Right lobe of liver (tissue), 4 donors: ENCODE results near the gene NOVA2.

Experiments used
- CTCF ChIP-seq, 4 donors: fragments of 200-600 bp in 3 of 4; fragments of 450-650 bp in 1 of 4; IDR thresholded peaks; one replicate each; pipeline versions ENCODE4 v1.5.1 to v1.8.0; 2016 to 2022; ENCODE audit warnings: antibody characterized with exemption in 4 of 4, mild to moderate bottlenecking in 2 of 4
- POLR2A ChIP-seq: fragments of 450-650 bp; IDR thresholded peaks from one replicate; pipeline ENCODE4 v1.6.1; 2017; ENCODE audit warnings: antibody characterized with exemption, mild to moderate bottlenecking
- donor health status: DM: no; HTN: no; CAD: no.
- donor health status: DM: no; HTN: no; CAD: no.
- donor health status: DM: no; HTN: yes; CAD: no.

DNA sequence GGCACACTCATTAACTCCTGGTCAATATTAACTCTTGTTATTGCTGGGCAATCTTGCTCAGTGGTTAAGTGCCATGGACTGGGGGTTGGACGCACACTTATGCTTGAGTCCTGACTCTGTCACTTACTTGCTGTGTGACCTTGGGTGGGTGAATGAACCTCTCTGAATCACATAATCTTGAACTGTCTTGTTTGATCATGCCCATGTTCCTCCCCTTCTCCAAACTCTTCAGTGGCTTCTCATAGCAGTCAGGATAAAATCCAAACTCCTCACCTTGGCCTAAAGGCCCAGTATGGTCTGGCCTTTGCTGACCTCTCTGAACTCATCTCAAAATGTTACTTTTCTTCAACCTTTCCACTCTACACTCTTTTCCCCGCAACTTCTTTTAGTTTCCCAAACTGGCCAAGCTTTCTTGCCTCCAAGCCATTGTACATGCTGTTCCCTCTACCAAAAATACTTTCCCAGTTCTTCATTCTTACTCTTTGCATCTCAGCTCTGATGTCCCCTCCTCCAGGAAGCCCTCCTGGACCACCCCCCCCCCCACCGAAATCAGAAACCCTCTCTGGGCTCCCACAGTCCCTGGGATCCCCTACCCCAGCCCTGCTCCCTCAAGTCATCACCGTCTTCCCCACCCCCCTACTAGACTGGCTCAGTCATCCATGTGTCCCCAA is 73.6 kb downstream of the NOVA2 start:
- TF ChIP-seq CTCF (IDR thresholded peaks at IDR 0.05) (no peak), POLR2A (no peak)
